IMR-90 (cell line): ENCODE measurements around the gene OPCML. TPM values are rescaled to one million over a fixed set of nuclear protein-coding genes. Genes with fewer than 3 reads are reported as not detected.

Experiments
- ATAC-seq: fragments of 200-7000 bp; cut with Tn5 transposase; 2 replicates; pipeline ENCODE4 v1.9.1; 2020; ENCODE audit warnings: low read depth, mild to moderate bottlenecking, moderate library complexity
- BruUV-seq: library from RNA; stranded (reverse); fragments of 400-500 nt; replicated peaks from 2 replicates; lab custom pipeline; 2021; lab: Mats Ljungman, UMichigan
- CTCF ChIA-PET: fragments of 300-600 bp; formaldehyde crosslinking; extraction: SDS; loops from one replicate; lab custom pipeline; 2021; ENCODE audit warnings: antibody characterized with exemption; lab: Yijun Ruan, JAX
- POLR2A ChIA-PET: fragments of 300-600 bp; sonication (Branson Sonifier 250); formaldehyde crosslinking; loops from one replicate; lab custom pipeline; 2022; ENCODE audit warnings: antibody characterized with exemption; ENCODE audit not compliant: unreplicated experiment; lab: Charles Lee
- DNase-seq: peaks from one replicate; pipeline ENCODE4 v3.0.0; 2013
- H2AFZ ChIP-seq: replicated peaks from 2 replicates; pipeline ENCODE3; 2013; ENCODE audit warnings: low read length, mild to moderate bottlenecking; ENCODE audit not compliant: poor library complexity
- H2AK5ac ChIP-seq: 2 replicates; pipeline ENCODE4 v1.6.1; 2013; ENCODE audit warnings: low read depth, low read length, inconsistent platforms
- H2AK9ac ChIP-seq: replicated peaks from 2 replicates; pipeline ENCODE3; 2013; ENCODE audit warnings: mild to moderate bottlenecking, low read depth, low read length, moderate library complexity; ENCODE audit not compliant: poor library complexity
- H2BK120ac ChIP-seq: 2 replicates; pipeline ENCODE4 v1.6.1; 2013; ENCODE audit warnings: low read depth, low read length, inconsistent platforms
- H2BK15ac ChIP-seq: 3 replicates; pipeline ENCODE4 v1.6.1; 2013; ENCODE audit warnings: low read depth, low read length, inconsistent platforms
- H2BK20ac ChIP-seq: 2 replicates; pipeline ENCODE4 v1.6.1; 2013; ENCODE audit warnings: low read depth, mild to moderate bottlenecking, inconsistent platforms, low read length, moderate library complexity
- H2BK5ac ChIP-seq: 2 replicates; pipeline ENCODE4 v1.6.1; 2013; ENCODE audit warnings: mild to moderate bottlenecking, low read depth, low read length, inconsistent platforms; ENCODE audit not compliant: poor library complexity, severe bottlenecking
- H3K14ac ChIP-seq: replicated peaks from 2 replicates; pipeline ENCODE4 v1.6.1; 2013; ENCODE audit warnings: low read depth, low read length, inconsistent platforms
- H3K18ac ChIP-seq: 2 replicates; pipeline ENCODE4 v1.6.1; 2013; ENCODE audit warnings: low read depth, low read length, control low read depth
- H3K23ac ChIP-seq: 2 replicates; pipeline ENCODE4 v1.6.1; 2013; ENCODE audit warnings: low read depth, low read length, inconsistent platforms
- H3K27ac ChIP-seq: 2 replicates; pipeline ENCODE4 v1.5.1; 2013; ENCODE audit warnings: mild to moderate bottlenecking, control low read depth, low read length; ENCODE audit not compliant: insufficient read depth
- H3K27me3 ChIP-seq: 2 replicates; pipeline ENCODE4 v1.6.1; 2013; ENCODE audit warnings: low read length; ENCODE audit not compliant: control insufficient read depth, insufficient read depth
- H3K36me3 ChIP-seq: 2 replicates; pipeline ENCODE4 v1.6.1; 2013; ENCODE audit warnings: low read length, mixed read lengths; ENCODE audit not compliant: control insufficient read depth, insufficient read depth
- H3K4ac ChIP-seq: 2 replicates; pipeline ENCODE4 v1.6.1; 2013; ENCODE audit warnings: low read depth, low read length, inconsistent platforms
- H3K4me1 ChIP-seq: 2 replicates; pipeline ENCODE4 v1.6.1; 2013; ENCODE audit warnings: low read length, mixed read lengths; ENCODE audit not compliant: control insufficient read depth, insufficient read depth
- H3K4me2 ChIP-seq: 2 replicates; pipeline ENCODE4 v1.6.1; 2013; ENCODE audit warnings: low read depth, mild to moderate bottlenecking, control low read depth, low read length, moderate library complexity
- H3K4me3 ChIP-seq: 2 replicates; pipeline ENCODE4 v1.5.1; 2013; ENCODE audit warnings: low read depth, mild to moderate bottlenecking, control low read depth, low read length, moderate library complexity; ENCODE audit not compliant: insufficient read depth
- H3K56ac ChIP-seq: 2 replicates; pipeline ENCODE4 v1.6.1; 2013; ENCODE audit warnings: low read length, inconsistent platforms; ENCODE audit not compliant: insufficient read depth; ENCODE audit errors: extremely low read depth
- H3K79me1 ChIP-seq, 2 experiments: 2 replicates each; pipeline ENCODE4 v1.6.1; 2013; ENCODE audit warnings: low read length in 2 of 2, inconsistent platforms in 1 of 2, low read depth in 1 of 2
- H3K9ac ChIP-seq: 2 replicates; pipeline ENCODE4 v1.6.1; 2013; ENCODE audit warnings: low read depth, low read length, control low read depth
- H3K9me1 ChIP-seq: 2 replicates; pipeline ENCODE4 v1.6.1; 2013; ENCODE audit warnings: low read length, inconsistent platforms; ENCODE audit not compliant: insufficient read depth
- H3K9me3 ChIP-seq: 2 replicates; pipeline ENCODE4 v1.6.1; 2013; ENCODE audit warnings: low read length; ENCODE audit not compliant: control insufficient read depth, insufficient read depth
- H4K20me1 ChIP-seq: 2 replicates; pipeline ENCODE4 v1.6.1; 2013; ENCODE audit warnings: low read length, inconsistent platforms; ENCODE audit not compliant: insufficient read depth
- H4K5ac ChIP-seq: 2 replicates; pipeline ENCODE4 v1.6.1; 2013; ENCODE audit warnings: mild to moderate bottlenecking, low read depth, low read length, control low read depth
- H4K8ac ChIP-seq, 2 experiments: 2 replicates each; pipeline ENCODE4 v1.6.1; 2013; ENCODE audit warnings: low read depth in 2 of 2, low read length in 2 of 2, control low read depth in 1 of 2, inconsistent platforms in 1 of 2
- H4K91ac ChIP-seq: 2 replicates; pipeline ENCODE4 v1.6.1; 2013; ENCODE audit warnings: low read depth, low read length, inconsistent platforms; ENCODE audit not compliant: insufficient read depth
- CEBPB ChIP-seq: IDR thresholded peaks from 2 replicates; pipeline ENCODE4 v1.6.1; 2012; ENCODE audit warnings: low read depth, low read length, improper control_type of control experiment
- CTCF ChIP-seq: conservative IDR thresholded peaks from 2 replicates; pipeline ENCODE4 v1.5.1; 2012; ENCODE audit warnings: mild to moderate bottlenecking, low read depth, low read length, improper control_type of control experiment
- FOS ChIP-seq: fragments of 150-350 bp; IDR thresholded peaks from 2 replicates; pipeline ENCODE4 v1.6.1; 2016; ENCODE audit warnings: low read depth, low read length
- MAFK ChIP-seq: IDR thresholded peaks from 2 replicates; pipeline ENCODE4 v1.6.1; 2012; ENCODE audit warnings: low read depth, low read length, improper control_type of control experiment
- MAZ ChIP-seq: IDR thresholded peaks from 2 replicates; pipeline ENCODE4 v1.6.1; 2012; ENCODE audit warnings: low read depth, mild to moderate bottlenecking, low read length, improper control_type of control experiment, moderate library complexity, borderline replicate concordance
- NFE2L2 ChIP-seq: fragments of 150-350 bp; IDR thresholded peaks from 2 replicates; pipeline ENCODE4 v1.6.1; 2016; ENCODE audit warnings: low read depth, mild to moderate bottlenecking, low read length
- POLR2A ChIP-seq: IDR thresholded peaks from 2 replicates; pipeline ENCODE4 v1.6.1; 2012; ENCODE audit warnings: mild to moderate bottlenecking, low read depth, low read length
- RAD21 ChIP-seq: IDR thresholded peaks from 2 replicates; pipeline ENCODE4 v1.6.1; 2012; ENCODE audit warnings: low read length, improper control_type of control experiment
- RFX5 ChIP-seq: IDR thresholded peaks from 2 replicates; pipeline ENCODE4 v1.8.0; 2012; ENCODE audit warnings: low read depth, mild to moderate bottlenecking, low read length, moderate library complexity
- USF2 ChIP-seq: fragments of 150-350 bp; IDR thresholded peaks from 2 replicates; pipeline ENCODE4 v1.6.1; 2017; ENCODE audit warnings: mild to moderate bottlenecking, antibody characterized with exemption, low read length, low read depth
- WGBS, 2 experiments: methylation state at CpG; one replicate each; pipeline versions ENCODE4 v1.1.5 to v1.1.7; 2013; ENCODE audit warnings: missing lambda C conversion rate in 2 of 2; ENCODE audit not compliant: insufficient read length in 1 of 2; ENCODE audit errors: extremely low coverage in 2 of 2; 5-methylcytosine and 5-hydroxymethylcytosine counted together
- dilution Hi-C: fragments of 300-500 bp; cut with HindIII; formaldehyde crosslinking; loops from one replicate; pipeline ENCODE4 v1.14.3; 2018; ENCODE audit warnings: low sequenced_read_pairs; ENCODE audit not compliant: unreplicated experiment
- in situ Hi-C: fragments of 300-500 bp; cut with MboI; formaldehyde crosslinking; loops from 3 replicates; pipeline ENCODE4 v1.14.3; 2019; ENCODE audit warnings: low sequenced_read_pairs, inconsistent platforms, mixed read lengths
- intact Hi-C: fragments of 100-400 bp; cut with micrococcal nuclease; formaldehyde crosslinking; loops from 2 replicates; pipeline ENCODE4 v1.10.0; 2022
- polyA plus RNA-seq, 3 experiments: library from polyadenylated mRNA; depleted of rRNA; stranded (reverse); fragments of >200 nt; gene quantifications; 2 replicates each; pipeline ENCODE4 v1.2.3, GENCODE V29; 2012; ENCODE audit warnings: low replicate concordance in 1 of 3
- total RNA-seq: library from RNA; depleted of rRNA; stranded (reverse); fragments of >200 nt; gene quantifications from 2 replicates; pipeline ENCODE4 v1.2.3, GENCODE V29; 2012

Gene OPCML
- total and polyA plus RNA-seq, 2 of the 4 experiments (the other 2 are of a cell fraction), result under 0.01 to 2.6 TPM

- no peak overlapping the region for H4K91ac ChIP-seq
- no peaks in the 10 kb centered on the region for H3K9me1 ChIP-seq
- no peaks in the 10 kb centered on the region; the same call in 1 of the 2 replicates for H3K9me3 ChIP-seq
- 73% methylated on average over 5 of the region's 7 CpGs; no CpG with 5 or more reads in 1 of the 2 experiments for WGBS, 2 experiments
- TF ChIP-seq CEBPB, result no peak
- TF ChIP-seq POLR2A, result no peak
- TF ChIP-seq MAZ, result no peak
- no peak for TF ChIP-seq FOS
- TF ChIP-seq MAFK, result no peak
- TF ChIP-seq RFX5, result no peak
- TF ChIP-seq NFE2L2, result no peak
- no peak for TF ChIP-seq RAD21
- no peak for TF ChIP-seq CTCF
- no peak for TF ChIP-seq USF2
- intact Hi-C loops, result loop anchor here (10.0 kb wide), 1 partner anchor 245 kb away; no protein-coding TSS in a partner anchor
- no peak overlapping the region for H3K56ac ChIP-seq
- no peak overlapping the region for H4K8ac ChIP-seq
- H2BK15ac ChIP-seq, result no peak overlapping the region
- H3K4me3 ChIP-seq, result no peak overlapping the region
- in situ Hi-C loops, result no loop called here
- ATAC-seq (no peak), DNase-seq (no peak)
- H3K79me1 ChIP-seq, result no peaks in the 10 kb centered on the region
- no peak overlapping the region for H2BK20ac ChIP-seq
- no peaks in the 10 kb centered on the region for H3K4me1 ChIP-seq
- dilution Hi-C loops, result no loop called here
- H3K4ac ChIP-seq, result no peak overlapping the region
- H2AK9ac ChIP-seq, result no peak overlapping the region
- no peak overlapping the region for H3K14ac ChIP-seq
- no peaks in the 10 kb centered on the region for H3K27me3 ChIP-seq
- no peaks in the 10 kb centered on the region for H4K20me1 ChIP-seq
- CTCF ChIA-PET, result no interaction called here
- no peak overlapping the region for H3K9ac ChIP-seq
- no peak overlapping the region for H3K4me2 ChIP-seq
- no peak overlapping the region for H2AK5ac ChIP-seq
- H3K23ac ChIP-seq, result no peak overlapping the region
- POLR2A ChIA-PET, result no interaction called here
- no TSS peak for BruUV-seq
- no peak overlapping the region for H2AFZ ChIP-seq
- H3K36me3 ChIP-seq, result no peaks in the 10 kb centered on the region
- no peak overlapping the region for H2BK120ac ChIP-seq
- no peak overlapping the region for H3K27ac ChIP-seq
- H4K5ac ChIP-seq, result no peak overlapping the region
- no peak overlapping the region for H3K18ac ChIP-seq
- H2BK5ac ChIP-seq, result no peak overlapping the region
Observed at GRCh38 chr11:132539590-132540368, 992.5 kb downstream of the OPCML start.
